ENCODE measurements around the gene PPP1CB.

The PPP1CB gene

GRCh38 chr2:28761420-28761819 lies 9.8 kb downstream of the PPP1CB start:
- H3K27me3 ChIP-seq (ENCODE audit: control insufficient read depth, low read length) = no peaks in the 10 kb centered on the region
- H3F3A ChIP-seq (ENCODE audit: control insufficient read depth, insufficient read depth) = no peaks in the 10 kb centered on the region
- H3K4me2 ChIP-seq (ENCODE audit: low read length) = no peak overlapping the region
- H3K9me2 ChIP-seq (replicated peaks; ENCODE audit: control insufficient read depth, low read length) = no peaks in the 10 kb centered on the region
- H3K4me1 ChIP-seq (ENCODE audit: control insufficient read depth, low read length) = peaks cover 6% of the 10 kb centered on the region
- H3K27ac ChIP-seq (ENCODE audit: low read depth, low read length) = no peak overlapping the region
- peaks cover 35% of the 10 kb centered on the region; the same call in 1 of the 2 replicates for H4K20me1 ChIP-seq (ENCODE audit: control insufficient read depth, insufficient read depth, low read depth, low read length)
- peaks cover 100% of the 10 kb centered on the region for H3K79me2 ChIP-seq (ENCODE audit: control insufficient read depth, low read length)
- H3K4me3 ChIP-seq (ENCODE audit: low read length) = no peak overlapping the region
- TF ChIP-seq EZH2phosphoT487 (IDR thresholded peaks at IDR 0.05; ENCODE audit: borderline replicate concordance, low read length) = no peak
- TF ChIP-seq, protein P1, sequence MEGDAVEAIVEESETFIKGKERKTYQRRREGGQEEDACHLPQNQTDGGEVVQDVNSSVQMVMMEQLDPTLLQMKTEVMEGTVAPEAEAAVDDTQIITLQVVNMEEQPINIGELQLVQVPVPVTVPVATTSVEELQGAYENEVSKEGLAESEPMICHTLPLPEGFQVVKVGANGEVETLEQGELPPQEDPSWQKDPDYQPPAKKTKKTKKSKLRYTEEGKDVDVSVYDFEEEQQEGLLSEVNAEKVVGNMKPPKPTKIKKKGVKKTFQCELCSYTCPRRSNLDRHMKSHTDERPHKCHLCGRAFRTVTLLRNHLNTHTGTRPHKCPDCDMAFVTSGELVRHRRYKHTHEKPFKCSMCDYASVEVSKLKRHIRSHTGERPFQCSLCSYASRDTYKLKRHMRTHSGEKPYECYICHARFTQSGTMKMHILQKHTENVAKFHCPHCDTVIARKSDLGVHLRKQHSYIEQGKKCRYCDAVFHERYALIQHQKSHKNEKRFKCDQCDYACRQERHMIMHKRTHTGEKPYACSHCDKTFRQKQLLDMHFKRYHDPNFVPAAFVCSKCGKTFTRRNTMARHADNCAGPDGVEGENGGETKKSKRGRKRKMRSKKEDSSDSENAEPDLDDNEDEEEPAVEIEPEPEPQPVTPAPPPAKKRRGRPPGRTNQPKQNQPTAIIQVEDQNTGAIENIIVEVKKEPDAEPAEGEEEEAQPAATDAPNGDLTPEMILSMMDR (IDR thresholded peaks at IDR 0.05; ENCODE audit: low read depth, low read length, poor library complexity, severe bottlenecking) = no peak
- H3K36me3 ChIP-seq (ENCODE audit: control insufficient read depth, low read length) = peaks cover 60% of the 10 kb centered on the region
- no peaks in the 10 kb centered on the region for H3K9me3 ChIP-seq (ENCODE audit: control insufficient read depth, insufficient read depth, low read length)

DNA sequence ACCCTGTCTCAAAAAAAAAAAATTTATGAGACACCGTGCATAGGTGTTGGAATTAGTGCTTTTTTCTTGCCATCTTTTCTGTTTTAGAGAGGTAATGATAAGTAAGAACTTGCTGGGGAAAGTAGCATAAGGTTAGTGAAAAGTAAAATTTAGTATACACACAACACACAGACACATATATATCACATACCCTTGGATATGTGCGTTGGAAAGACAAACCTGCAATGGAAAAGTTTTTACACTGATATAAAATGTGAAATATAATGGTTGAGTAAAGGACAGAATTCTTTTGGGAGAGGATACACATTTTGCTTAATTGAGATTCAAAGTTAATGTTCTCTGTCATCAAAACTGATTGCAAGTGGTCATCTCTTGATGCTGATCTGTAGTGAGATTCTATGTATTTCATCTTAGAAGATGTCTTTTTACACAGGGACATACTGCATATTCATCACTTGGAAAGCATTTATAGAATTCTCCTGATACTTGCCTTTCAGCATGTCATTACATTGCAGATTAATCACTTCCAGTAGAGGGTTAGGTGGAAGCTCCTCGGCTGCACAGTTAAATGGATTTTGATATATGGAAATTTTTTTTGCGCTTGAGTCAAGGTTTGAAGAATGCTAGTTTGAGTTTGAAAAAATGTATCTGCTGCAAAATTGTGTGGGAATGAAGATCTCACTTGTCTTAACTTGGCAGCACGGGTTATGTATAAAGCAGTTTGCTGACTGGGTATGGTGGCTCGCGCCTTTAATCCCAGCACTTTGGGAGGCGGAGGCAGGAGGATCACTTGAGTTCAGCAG lies 13.5 kb downstream of the PPP1CB start:
- no peak overlapping the region for H3K27ac ChIP-seq (ENCODE audit: low read depth, low read length)
- no peaks in the 10 kb centered on the region for H3K27me3 ChIP-seq (ENCODE audit: control insufficient read depth, low read length)
- no peaks in the 10 kb centered on the region for H3F3A ChIP-seq (ENCODE audit: control insufficient read depth, insufficient read depth)
- peaks cover 100% of the 10 kb centered on the region for H3K79me2 ChIP-seq (ENCODE audit: control insufficient read depth, low read length)
- TF ChIP-seq EZH2phosphoT487 (IDR thresholded peaks at IDR 0.05; ENCODE audit: borderline replicate concordance, low read length) = no peak
- TF ChIP-seq, protein P1 (IDR thresholded peaks at IDR 0.05; ENCODE audit: low read depth, low read length, poor library complexity, severe bottlenecking) = no peak
- H3K9me3 ChIP-seq (ENCODE audit: control insufficient read depth, insufficient read depth, low read length) = no peaks in the 10 kb centered on the region
- H4K20me1 ChIP-seq (ENCODE audit: control insufficient read depth, insufficient read depth, low read depth, low read length) = peaks cover 30% of the 10 kb centered on the region; the same call in 1 of the 2 replicates
- no peaks in the 10 kb centered on the region for H3K9me2 ChIP-seq (replicated peaks; ENCODE audit: control insufficient read depth, low read length)
- peaks cover 53% of the 10 kb centered on the region for H3K36me3 ChIP-seq (ENCODE audit: control insufficient read depth, low read length)
- H3K4me3 ChIP-seq (ENCODE audit: low read length) = no peak overlapping the region
- H3K4me2 ChIP-seq (ENCODE audit: low read length) = no peak overlapping the region
- peaks cover 28% of the 10 kb centered on the region for H3K4me1 ChIP-seq (ENCODE audit: control insufficient read depth, low read length)

DNA sequence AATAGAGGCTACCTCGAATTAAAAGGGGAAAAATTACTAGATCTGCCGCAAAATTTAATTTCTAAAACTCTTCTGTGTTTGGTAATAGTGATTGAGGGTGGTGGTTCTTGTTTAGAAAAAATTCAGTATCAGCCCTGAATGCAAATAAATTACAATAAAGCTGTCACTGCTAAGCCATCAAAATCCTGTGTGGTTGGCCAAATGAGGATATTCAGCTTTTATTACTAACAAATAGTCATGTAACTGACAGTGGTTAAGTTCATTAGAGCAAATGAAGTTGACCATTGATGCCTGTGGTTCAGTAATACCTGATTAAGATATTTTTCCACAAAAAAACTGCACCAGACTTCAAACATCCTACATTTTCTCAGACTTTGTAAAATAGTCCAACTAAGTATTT lies 14.4 kb downstream of the PPP1CB start:
- Histone ChIP-seq H4K20me1 (ENCODE audit: control insufficient read depth, insufficient read depth, low read depth, low read length) (peaks cover 26% of the 10 kb centered on the region; the same call in 1 of the 2 replicates), H3K79me2 (ENCODE audit: control insufficient read depth, low read length) (peaks cover 100% of the 10 kb centered on the region), H3K27me3 (ENCODE audit: control insufficient read depth, low read length) (no peaks in the 10 kb centered on the region), H3F3A (ENCODE audit: control insufficient read depth, insufficient read depth) (peaks cover 3% of the 10 kb centered on the region; the same call in 1 of the 2 replicates), H3K9me3 (ENCODE audit: control insufficient read depth, insufficient read depth, low read length) (no peaks in the 10 kb centered on the region), H3K4me3 (ENCODE audit: low read length) (no peak overlapping the region), H3K4me1 (ENCODE audit: control insufficient read depth, low read length) (peaks cover 28% of the 10 kb centered on the region), H3K4me2 (ENCODE audit: low read length) (no peak overlapping the region), H3K36me3 (ENCODE audit: control insufficient read depth, low read length) (peaks cover 46% of the 10 kb centered on the region), H3K27ac (ENCODE audit: low read depth, low read length) (no peak overlapping the region), H3K9me2 (replicated peaks; ENCODE audit: control insufficient read depth, low read length) (no peaks in the 10 kb centered on the region)
- TF ChIP-seq EZH2phosphoT487 (IDR thresholded peaks at IDR 0.05; ENCODE audit: borderline replicate concordance, low read length) = no peak
- TF ChIP-seq, protein P1 (IDR thresholded peaks at IDR 0.05; ENCODE audit: low read depth, low read length, poor library complexity, severe bottlenecking) = no peak

All from DOHH2 (cell line).